ENCODE data around the gene NDUFB10. TPM values are rescaled to one million over a fixed set of nuclear protein-coding genes. Genes with fewer than 3 reads are reported as not detected.

The NDUFB10 gene
- polyA plus RNA-seq, 1 of the 3 experiments (the other 2 are of a cell fraction) = 468 TPM

DNA sequence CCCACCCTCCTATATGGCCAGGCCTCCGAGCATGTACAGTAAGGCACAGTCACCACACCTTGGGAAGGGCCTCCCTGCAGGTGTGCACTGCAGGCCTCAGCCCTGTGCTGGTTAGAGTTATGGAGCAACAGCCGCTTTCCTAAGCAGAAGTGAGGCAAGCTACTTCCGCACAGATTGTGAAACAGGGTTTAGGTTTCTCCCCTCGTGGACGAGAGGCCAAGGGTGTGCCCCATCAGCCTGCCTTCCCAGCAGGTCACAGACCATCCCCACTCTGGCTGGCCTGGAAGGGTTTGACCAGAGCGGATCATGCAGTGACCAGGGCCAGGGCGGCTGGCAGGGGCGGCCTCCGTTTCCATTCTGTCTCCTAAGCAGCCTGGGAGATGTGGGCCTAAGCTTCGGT is 21.0 kb upstream of the NDUFB10 start:
- 93% methylated on average over 6 of the region's 10 CpGs for WGBS (ENCODE audit: low lambda C conversion rate)
- Histone ChIP-seq H3K9me3 (no peaks in the 10 kb centered on the region), H3K9ac (no peak overlapping the region), H3K27me3 (ENCODE audit: insufficient read depth) (no peaks in the 10 kb centered on the region), H3K79me2 (ENCODE audit: insufficient read depth) (no peaks in the 10 kb centered on the region), H3K27ac (ENCODE audit: low read depth in 2 of 2, low read length in 1 of 2) (no peak overlapping the region), H3K4me2 (no peak overlapping the region), H3K9me2 (no peaks in the 10 kb centered on the region), H2AFZ (ENCODE audit: low read depth) (no peak overlapping the region), H4K20me1 (ENCODE audit: insufficient read depth) (no peaks in the 10 kb centered on the region), H3K4me1 (ENCODE audit: control insufficient read depth in 1 of 2, insufficient read depth in 2 of 2, low read depth in 1 of 2, low read length in 1 of 2) (peaks cover 0 to 10% of the 10 kb centered on the region in 2 experiments; a peak in 2 of 4 replicates), H3F3A (replicated peaks; ENCODE audit: insufficient read depth) (no peaks in the 10 kb centered on the region), H3K36me3 (replicated peaks in 1 of 2; ENCODE audit: control insufficient read depth in 1 of 2, insufficient read depth in 2 of 2, low read length in 1 of 2) (peaks cover 4 to 14% of the 10 kb centered on the region in 2 experiments), H3K4me3 (ENCODE audit: low read depth in 2 of 2, low read length in 1 of 2) (no peak overlapping the region)
- ChIA-PET POLR2A (no interaction called here), CTCF (no interaction called here)
- no peak for DNase-seq
- TF ChIP-seq JUND (IDR thresholded peaks at IDR 0.05) = no peak
- TF ChIP-seq, protein P1, sequence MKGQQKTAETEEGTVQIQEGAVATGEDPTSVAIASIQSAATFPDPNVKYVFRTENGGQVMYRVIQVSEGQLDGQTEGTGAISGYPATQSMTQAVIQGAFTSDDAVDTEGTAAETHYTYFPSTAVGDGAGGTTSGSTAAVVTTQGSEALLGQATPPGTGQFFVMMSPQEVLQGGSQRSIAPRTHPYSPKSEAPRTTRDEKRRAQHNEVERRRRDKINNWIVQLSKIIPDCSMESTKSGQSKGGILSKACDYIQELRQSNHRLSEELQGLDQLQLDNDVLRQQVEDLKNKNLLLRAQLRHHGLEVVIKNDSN (IDR thresholded peaks at IDR 0.05; ENCODE audit: borderline replicate concordance, low read depth) = no peak
- no peak for TF ChIP-seq CHD2 (IDR thresholded peaks at IDR 0.05; ENCODE audit: low read length, partially characterized antibody)
- TF ChIP-seq, protein P2, sequence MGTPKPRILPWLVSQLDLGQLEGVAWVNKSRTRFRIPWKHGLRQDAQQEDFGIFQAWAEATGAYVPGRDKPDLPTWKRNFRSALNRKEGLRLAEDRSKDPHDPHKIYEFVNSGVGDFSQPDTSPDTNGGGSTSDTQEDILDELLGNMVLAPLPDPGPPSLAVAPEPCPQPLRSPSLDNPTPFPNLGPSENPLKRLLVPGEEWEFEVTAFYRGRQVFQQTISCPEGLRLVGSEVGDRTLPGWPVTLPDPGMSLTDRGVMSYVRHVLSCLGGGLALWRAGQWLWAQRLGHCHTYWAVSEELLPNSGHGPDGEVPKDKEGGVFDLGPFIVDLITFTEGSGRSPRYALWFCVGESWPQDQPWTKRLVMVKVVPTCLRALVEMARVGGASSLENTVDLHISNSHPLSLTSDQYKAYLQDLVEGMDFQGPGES (IDR thresholded peaks at IDR 0.05; ENCODE audit: low read depth, low read length) = no peak
- TF ChIP-seq, protein P3, sequence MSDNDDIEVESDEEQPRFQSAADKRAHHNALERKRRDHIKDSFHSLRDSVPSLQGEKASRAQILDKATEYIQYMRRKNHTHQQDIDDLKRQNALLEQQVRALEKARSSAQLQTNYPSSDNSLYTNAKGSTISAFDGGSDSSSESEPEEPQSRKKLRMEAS (IDR thresholded peaks at IDR 0.05; ENCODE audit: low read depth) = no peak
- no peak for TF ChIP-seq FOXJ3 (CRISPR knock-in tag; IDR thresholded peaks at IDR 0.05)
- TF ChIP-seq TCF12 (IDR thresholded peaks at IDR 0.05) = no peak
- TF ChIP-seq EZH2phosphoT487 (IDR thresholded peaks at IDR 0.05; ENCODE audit: borderline replicate concordance, low read depth) = no peak
- TF ChIP-seq FOSL2 (IDR thresholded peaks at IDR 0.05; ENCODE audit: borderline replicate concordance, low read depth) = no peak
- TF ChIP-seq, protein P4, sequence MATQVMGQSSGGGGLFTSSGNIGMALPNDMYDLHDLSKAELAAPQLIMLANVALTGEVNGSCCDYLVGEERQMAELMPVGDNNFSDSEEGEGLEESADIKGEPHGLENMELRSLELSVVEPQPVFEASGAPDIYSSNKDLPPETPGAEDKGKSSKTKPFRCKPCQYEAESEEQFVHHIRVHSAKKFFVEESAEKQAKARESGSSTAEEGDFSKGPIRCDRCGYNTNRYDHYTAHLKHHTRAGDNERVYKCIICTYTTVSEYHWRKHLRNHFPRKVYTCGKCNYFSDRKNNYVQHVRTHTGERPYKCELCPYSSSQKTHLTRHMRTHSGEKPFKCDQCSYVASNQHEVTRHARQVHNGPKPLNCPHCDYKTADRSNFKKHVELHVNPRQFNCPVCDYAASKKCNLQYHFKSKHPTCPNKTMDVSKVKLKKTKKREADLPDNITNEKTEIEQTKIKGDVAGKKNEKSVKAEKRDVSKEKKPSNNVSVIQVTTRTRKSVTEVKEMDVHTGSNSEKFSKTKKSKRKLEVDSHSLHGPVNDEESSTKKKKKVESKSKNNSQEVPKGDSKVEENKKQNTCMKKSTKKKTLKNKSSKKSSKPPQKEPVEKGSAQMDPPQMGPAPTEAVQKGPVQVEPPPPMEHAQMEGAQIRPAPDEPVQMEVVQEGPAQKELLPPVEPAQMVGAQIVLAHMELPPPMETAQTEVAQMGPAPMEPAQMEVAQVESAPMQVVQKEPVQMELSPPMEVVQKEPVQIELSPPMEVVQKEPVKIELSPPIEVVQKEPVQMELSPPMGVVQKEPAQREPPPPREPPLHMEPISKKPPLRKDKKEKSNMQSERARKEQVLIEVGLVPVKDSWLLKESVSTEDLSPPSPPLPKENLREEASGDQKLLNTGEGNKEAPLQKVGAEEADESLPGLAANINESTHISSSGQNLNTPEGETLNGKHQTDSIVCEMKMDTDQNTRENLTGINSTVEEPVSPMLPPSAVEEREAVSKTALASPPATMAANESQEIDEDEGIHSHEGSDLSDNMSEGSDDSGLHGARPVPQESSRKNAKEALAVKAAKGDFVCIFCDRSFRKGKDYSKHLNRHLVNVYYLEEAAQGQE (IDR thresholded peaks at IDR 0.05; ENCODE audit: low read depth, low read length) = no peak
- no peak for TF ChIP-seq NRF1 (IDR thresholded peaks at IDR 0.05; ENCODE audit: low read depth, low read length)

DNA sequence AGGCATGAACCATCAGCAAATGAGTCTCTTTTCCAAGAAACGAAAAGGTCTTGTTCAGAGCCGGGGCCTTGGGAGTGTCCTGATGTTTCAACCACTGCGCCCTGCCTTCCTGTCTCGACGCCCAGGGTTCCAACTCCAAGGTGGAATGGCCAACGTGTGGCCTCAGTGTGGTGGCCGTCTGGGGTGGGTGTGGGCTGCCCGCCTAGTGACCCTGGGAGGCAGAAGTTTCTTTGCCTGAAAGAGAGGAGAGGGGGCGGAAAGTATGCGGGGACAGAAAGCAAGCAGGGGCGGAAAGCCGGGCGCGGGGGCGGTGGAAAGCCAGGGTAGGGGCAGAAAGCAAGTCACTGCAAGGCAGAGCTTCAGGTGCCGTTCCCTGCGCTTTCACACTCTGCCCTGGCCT is 20.4 kb upstream of the NDUFB10 start:
- no peak for DNase-seq
- Histone ChIP-seq H3K9me2 (no peaks in the 10 kb centered on the region), H3K36me3 (replicated peaks in 1 of 2; ENCODE audit: control insufficient read depth in 1 of 2, insufficient read depth in 2 of 2, low read length in 1 of 2) (peaks cover 4 to 14% of the 10 kb centered on the region in 2 experiments), H3K4me3 (ENCODE audit: low read depth in 2 of 2, low read length in 1 of 2) (no peak overlapping the region), H4K20me1 (ENCODE audit: insufficient read depth) (no peaks in the 10 kb centered on the region), H3K4me2 (no peak overlapping the region), H3K27me3 (ENCODE audit: insufficient read depth) (no peaks in the 10 kb centered on the region), H3K4me1 (ENCODE audit: control insufficient read depth in 1 of 2, insufficient read depth in 2 of 2, low read depth in 1 of 2, low read length in 1 of 2) (peaks cover 0 to 10% of the 10 kb centered on the region in 2 experiments; a peak in 2 of 4 replicates), H3K27ac (ENCODE audit: low read depth in 2 of 2, low read length in 1 of 2) (no peak overlapping the region), H3K9ac (no peak overlapping the region), H2AFZ (ENCODE audit: low read depth) (no peak overlapping the region), H3F3A (replicated peaks; ENCODE audit: insufficient read depth) (no peaks in the 10 kb centered on the region), H3K79me2 (ENCODE audit: insufficient read depth) (no peaks in the 10 kb centered on the region), H3K9me3 (no peaks in the 10 kb centered on the region)
- ChIA-PET POLR2A (no interaction called here), CTCF (no interaction called here)
- 93% methylated on average over 17 of the region's 17 CpGs for whole genome bisulfite sequencing (ENCODE audit: low lambda C conversion rate)
- no peak for TF ChIP-seq SIN3A (IDR thresholded peaks at IDR 0.05; ENCODE audit: borderline replicate concordance, low read depth, low read length)
- no peak for TF ChIP-seq JUND (IDR thresholded peaks at IDR 0.05)
- TF ChIP-seq EZH2phosphoT487 (IDR thresholded peaks at IDR 0.05; ENCODE audit: borderline replicate concordance, low read depth) = no peak
- TF ChIP-seq GATA2 (CRISPR knock-in tag; IDR thresholded peaks at IDR 0.05) = no peak
- TF ChIP-seq, protein P5, sequence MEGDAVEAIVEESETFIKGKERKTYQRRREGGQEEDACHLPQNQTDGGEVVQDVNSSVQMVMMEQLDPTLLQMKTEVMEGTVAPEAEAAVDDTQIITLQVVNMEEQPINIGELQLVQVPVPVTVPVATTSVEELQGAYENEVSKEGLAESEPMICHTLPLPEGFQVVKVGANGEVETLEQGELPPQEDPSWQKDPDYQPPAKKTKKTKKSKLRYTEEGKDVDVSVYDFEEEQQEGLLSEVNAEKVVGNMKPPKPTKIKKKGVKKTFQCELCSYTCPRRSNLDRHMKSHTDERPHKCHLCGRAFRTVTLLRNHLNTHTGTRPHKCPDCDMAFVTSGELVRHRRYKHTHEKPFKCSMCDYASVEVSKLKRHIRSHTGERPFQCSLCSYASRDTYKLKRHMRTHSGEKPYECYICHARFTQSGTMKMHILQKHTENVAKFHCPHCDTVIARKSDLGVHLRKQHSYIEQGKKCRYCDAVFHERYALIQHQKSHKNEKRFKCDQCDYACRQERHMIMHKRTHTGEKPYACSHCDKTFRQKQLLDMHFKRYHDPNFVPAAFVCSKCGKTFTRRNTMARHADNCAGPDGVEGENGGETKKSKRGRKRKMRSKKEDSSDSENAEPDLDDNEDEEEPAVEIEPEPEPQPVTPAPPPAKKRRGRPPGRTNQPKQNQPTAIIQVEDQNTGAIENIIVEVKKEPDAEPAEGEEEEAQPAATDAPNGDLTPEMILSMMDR (IDR thresholded peaks at IDR 0.05) = no peak
- no peak for TF ChIP-seq YY1 (IDR thresholded peaks at IDR 0.05; ENCODE audit: low read depth)
- no peak for TF ChIP-seq NRF1 (IDR thresholded peaks at IDR 0.05; ENCODE audit: low read depth, low read length)
- no peak for TF ChIP-seq NFIC (IDR thresholded peaks at IDR 0.05; ENCODE audit: borderline replicate concordance)
- no peak for TF ChIP-seq FOXJ3 (CRISPR knock-in tag; IDR thresholded peaks at IDR 0.05)
- no peak for TF ChIP-seq FOXM1 (IDR thresholded peaks at IDR 0.05; ENCODE audit: low read depth)
- no peak for TF ChIP-seq GABPA (IDR thresholded peaks at IDR 0.05; ENCODE audit: low read depth)
- TF ChIP-seq SMC3 (IDR thresholded peaks at IDR 0.05; ENCODE audit: low read depth, low read length) = no peak
- no peak for TF ChIP-seq RAD21 (IDR thresholded peaks at IDR 0.05; ENCODE audit: low read length)
